GM18508 (cell line): ENCODE results near the gene C4orf36.
"Not testable (repeated sequence)": the region's sequence is repeated elsewhere in the genome, so short reads cannot be mapped to it uniquely, and the experiment has no call there.

Experiments used
- ATAC-seq: cut with Tn5 transposase; IDR thresholded peaks from one replicate; pipeline ENCODE4 v1.9.1; 2021; ENCODE audit warnings: moderate number of reproducible peaks; ENCODE audit not compliant: insufficient read depth, unreplicated experiment

The C4orf36 gene

DNA sequence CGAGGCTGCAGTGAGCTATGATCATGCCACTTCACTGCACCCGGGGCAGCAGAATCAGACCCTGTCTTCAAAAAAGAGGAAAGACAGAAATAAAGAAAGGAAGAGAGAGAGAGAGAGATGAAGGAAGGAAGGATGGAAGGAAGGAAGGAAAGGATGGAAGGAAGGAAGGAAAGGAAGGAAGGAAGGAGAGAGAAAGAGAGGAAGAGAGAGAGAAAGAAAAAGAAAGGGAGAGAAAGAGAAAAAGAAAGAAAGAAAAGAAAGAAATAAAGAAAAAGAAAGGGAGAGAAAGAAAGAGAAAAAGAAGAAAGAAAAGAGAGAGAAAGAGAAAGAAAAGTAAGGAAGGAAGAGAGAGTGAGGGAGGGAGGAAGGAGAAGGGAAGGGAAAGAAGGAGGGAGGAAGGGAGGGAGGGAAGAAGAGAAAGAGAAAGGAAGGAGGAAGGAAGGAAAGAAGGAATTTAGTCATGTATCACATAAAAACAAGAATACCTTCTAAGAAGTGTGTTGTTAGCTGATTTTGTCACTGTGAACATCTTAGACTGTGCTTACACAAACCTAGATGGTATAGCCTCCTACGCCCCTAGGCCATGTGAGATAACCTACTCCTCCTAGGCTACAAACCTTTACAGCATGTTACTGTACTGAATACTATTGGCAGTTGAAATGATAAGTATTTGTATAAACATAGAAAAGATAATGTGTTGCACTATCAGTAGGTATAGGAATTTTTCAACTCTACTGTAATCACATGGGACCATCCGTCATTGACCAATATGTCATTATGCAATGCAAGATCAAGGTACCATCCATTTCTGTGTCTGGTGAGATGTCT, 25.2 kb upstream of the C4orf36 start:
- no peak for ATAC-seq

DNA sequence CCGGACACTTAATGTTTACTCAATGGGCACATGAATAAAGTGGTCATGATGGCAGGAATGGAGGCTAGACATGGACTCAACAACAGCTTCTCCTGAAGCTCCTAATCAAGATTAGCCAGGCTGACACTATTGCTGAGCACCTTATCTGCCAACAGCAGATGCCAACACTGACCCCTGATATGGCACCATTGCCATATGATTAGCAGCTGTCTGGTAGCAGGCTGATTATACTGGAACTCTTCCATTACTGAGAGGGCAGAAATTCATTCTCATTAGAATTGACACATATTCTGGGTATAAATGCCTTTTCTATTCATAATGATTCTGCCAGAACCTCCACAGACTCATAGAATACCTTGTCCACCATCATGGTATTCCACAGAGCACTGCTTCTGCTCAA, 24.2 kb upstream of the C4orf36 start:
- no peak for ATAC-seq

DNA sequence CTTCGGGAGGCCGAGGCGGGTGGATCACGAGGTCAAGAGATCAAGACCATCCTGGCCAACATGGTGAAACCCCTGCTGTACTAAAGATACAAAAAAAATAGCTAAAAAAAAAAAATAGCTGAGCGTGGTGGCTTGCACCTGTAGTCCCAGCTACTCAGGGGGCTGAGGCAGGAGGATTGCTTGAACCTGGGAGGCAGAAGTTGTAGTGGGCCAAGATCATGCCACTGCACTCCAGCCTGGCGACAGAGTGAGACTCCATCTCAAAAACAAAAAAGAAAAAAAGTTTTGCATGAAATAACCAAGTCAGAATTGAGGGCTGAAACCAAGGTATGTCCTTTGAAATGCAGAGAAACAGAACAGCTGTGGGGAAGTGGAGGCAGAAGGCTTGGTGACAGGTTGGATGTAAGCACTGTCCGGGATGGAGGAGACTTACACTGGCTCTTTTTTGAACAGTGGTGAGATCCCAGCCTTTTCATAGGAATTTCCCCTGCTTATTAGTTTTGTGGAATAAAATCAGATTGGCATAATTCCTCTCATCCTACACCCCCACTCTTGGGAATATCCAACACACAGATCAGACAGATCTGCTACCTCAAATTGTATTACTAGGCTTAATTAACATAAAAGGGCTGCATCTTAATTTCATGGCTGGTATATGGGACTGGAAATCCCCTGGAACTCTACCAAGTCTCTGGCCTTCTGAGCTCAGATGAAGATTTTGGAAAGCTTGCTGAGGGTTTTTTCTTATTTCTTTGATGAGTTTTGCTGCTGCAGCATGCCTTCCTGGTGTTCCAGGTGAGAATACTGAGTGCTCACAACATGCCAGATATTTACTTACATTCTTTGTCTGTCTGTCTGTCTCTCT, 18.8 kb upstream of the C4orf36 start:
- ATAC-seq, result no peak

DNA sequence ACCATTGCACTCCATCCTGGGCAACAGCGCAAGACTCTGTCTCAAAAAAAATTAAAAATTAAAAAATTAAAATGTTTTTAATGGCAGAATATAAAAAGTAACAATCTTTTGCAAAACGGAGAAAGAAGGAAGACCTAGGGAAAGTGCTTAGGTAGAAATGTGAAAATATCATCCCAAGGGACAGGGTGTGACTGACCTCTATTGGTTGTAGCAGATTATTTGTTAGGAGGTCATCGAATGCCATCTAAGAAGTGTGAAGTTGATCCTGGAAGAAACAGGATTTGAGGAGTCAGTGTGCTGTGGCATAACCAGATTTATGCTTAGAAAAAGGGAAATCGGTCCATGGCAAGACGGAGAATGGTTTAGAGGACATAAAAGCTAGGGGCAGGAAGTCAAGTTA, 18.1 kb upstream of the C4orf36 start:
- ATAC-seq, result no peak

DNA sequence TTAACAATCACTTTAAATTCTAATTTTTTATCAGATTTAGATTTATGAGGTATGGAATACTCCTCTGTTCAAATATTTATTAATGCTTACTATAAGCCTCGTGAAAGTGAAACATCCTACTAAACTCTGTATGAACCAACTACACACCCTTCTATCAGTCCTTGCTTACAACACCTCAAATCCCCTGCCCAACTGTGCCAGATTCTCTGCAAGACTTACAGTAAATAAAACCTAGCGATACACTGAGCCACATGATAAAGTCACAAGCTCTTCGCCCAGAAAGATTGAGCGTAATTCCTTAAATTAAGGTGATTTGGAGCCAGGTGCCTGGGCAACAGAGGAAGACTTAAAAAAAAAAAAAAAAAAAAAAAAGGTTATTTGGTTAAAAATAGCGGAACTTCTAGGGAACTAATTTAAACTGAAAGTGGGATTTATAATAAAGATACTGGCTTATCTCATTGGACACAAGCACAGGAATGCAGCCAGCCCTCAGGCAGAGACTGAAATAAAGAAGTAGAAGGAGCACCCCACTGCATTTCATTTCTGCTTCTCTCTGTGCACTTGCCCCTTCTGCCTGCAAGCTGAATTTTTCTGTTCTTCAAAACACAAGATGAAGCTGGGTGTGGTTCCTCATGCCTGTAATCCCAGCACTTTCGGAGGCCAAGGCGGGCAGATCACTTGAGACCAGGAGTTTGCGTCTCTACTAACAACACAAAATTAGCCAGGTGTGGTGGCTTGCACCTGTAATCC, 17.5 kb upstream of the C4orf36 start:
- ATAC-seq, result no peak

DNA sequence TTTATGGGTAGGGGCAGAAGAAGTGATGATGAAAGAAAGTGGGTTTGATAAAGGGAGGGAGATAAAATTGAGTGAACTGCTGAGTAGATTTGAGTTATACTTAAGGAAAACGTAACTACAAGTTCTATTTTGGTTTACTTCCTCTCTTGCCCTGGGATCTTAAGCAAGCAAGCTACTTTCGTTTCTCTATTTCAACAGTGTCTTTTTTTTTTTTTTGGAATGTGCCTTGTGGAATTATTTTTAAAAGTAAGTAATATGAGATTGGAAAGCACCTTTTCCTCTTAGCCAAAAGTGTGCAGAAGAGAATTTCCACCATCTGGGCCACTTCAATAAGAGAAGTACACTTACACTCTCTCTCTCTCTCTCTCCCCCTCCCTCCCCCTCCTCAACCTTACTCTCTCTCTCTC, 16.0 kb upstream of the C4orf36 start:
- no peak for ATAC-seq

DNA sequence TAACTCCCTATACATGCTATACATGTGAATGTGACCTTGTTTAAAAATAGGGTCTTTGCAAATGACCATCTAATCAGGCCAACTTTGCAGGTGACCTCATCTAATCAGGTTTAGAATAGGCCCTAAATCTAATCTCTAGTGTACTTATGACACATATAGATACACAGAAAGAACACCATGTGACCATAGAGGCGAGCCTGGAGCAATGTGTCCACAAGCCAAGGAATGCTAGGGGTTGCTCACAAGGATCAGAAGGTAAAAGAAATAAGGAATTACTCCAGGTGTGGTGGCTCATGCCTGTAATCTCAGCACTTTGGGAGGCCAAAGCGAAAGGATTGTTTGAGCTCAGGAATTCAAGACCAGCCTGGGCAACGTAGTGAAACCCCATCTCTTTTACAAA, 9.6 kb upstream of the C4orf36 start:
- no peak for ATAC-seq

DNA sequence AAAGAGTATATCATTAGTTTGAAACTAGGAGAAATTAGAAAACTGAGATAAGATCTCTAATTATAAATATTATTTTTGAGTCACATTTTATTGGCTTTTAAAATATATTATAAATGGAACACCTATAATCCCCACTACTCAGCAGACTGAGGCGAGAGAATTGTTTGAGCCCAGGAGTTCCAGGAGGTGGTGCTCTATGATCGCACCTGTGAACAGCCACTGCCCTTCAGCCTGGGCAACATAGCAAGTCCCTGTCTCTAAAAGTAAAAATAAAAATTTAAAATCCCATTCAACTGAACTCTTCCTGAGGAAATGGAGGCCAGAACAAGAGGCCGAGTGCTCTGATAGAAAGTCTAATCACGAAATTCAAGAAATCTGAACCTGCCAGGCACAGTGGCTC, 6.3 kb upstream of the C4orf36 start:
- ATAC-seq, result no peak

DNA sequence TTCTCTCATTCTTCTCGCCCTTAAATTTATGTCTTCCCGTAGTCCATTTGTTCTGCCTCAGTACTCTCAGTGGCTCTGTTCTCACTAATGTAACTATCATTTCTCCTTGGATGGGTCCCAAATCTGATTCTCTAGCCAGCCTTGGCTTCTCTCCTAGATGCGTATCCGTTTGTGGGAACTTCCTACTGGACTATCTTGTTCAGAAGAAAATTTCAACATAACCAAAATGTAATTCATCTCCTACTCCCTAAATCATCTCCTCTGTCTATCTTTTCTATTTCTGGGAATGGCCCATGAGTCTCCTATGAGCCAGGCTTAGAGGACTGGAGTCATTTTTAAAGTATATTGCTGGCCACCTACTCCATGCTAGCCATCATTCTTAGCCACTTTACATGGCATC, 4.4 kb upstream of the C4orf36 start:
- ATAC-seq, result no peak

DNA sequence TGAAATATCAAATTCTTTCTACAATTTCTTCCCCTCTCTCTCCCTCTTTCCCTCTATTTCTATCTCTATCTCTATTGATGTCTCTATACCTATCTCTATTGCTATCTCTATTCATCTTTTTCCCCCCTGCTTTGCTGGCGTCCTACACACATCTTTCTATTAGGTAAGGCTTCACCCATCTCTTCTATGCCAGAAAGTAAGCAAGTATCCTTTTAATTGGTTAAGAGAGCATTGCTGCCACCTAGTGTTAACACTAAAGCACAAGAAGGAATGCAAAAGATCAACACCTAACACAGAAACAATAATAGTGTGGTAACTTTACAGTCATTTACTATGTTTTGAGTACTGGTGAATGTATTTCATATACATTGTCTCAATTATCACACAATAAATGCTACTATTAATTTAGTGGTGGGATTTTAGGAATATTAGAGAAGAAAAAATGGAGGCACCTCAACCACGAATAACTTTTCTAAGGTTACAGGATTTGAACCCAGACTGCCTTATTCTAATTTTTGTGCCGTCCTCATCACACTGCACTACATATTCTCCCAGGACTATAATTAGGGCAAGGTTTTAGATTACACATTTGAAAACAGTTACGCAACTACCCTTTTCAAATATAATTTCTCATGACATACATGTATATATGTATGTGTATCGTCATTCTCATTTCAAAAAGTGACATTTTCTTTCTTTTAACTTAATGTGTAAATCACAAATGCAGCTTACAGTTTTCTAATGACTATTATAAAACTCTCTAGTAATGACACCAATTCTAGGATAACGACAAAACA, 3.7 kb upstream of the C4orf36 start:
- ATAC-seq, result no peak

DNA sequence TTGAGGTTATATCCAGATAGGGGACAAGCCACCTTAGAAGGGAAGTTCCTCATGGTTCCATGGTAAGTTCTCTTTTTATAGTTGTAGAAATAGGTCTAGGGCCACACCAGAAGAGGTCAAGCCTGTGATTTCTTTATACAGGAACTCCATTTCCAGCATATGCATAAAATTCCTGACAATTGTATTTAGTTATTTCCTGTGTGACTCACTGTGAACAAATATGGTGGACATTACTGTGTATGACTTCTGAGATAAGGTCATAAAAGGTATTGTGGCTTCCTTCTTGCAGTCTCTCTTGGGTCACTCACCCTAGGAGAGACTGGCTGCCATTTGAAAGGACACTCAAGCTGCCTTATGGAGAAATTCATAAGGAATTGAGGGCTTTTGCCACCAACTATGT, 2.2 kb upstream of the C4orf36 start:
- no peak for ATAC-seq

DNA sequence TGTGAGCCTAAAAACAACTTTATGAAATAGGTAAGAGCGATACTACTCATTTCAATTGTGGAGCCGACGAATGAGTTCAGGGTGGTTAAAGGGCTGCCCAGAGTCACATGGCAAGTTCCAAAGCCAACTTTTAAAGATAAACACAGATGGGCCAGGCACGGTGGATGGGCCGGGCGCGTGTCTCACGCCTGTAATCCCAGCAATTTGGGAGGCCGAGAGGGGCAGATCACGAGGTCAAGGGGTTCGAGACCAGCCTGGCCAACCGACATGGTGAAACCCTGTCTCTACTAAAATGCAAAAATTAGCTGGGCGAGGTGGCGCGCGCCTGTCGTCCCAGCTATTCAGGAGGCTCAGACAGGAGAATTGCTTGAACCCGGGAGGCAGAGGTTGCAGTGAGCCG, 914 bp upstream of the C4orf36 start:
- no peak for ATAC-seq

DNA sequence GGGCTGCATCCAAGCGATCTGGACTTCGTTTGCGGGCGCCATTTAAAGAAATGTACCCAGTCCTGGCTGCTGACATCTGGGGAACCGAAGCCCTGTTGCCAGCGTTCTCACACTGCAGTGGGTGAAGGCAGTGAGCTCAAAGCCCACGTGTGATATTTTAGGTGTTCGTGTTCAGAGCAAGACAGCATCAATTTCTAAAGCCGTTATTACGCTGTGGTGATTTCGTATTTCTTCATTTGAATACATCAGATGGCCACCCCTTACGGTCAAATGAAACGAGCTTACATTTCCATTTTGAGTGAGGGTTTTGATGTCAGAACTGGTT, 376 bp upstream of the C4orf36 start:
- ATAC-seq, result no peak

DNA sequence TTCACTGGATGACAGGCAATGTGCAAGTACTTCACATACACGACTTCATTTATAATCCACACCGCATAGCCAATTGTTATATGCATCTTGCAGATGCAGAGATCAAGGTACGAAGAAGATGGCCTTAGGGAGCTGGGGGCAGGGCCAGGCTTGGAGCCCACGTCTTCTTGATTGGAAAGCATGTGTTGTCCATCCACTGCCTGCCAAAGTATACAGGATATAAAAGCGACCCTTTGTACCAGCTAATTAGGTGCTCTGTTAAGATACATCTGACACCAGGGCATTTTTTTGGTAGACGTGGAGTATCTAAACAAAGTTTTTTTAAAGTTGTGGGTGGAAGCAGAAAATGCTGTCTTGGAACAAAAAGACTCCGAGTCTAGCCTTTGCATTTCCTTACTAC, 1.4 kb downstream of the C4orf36 start:
- ATAC-seq, result no peak

DNA sequence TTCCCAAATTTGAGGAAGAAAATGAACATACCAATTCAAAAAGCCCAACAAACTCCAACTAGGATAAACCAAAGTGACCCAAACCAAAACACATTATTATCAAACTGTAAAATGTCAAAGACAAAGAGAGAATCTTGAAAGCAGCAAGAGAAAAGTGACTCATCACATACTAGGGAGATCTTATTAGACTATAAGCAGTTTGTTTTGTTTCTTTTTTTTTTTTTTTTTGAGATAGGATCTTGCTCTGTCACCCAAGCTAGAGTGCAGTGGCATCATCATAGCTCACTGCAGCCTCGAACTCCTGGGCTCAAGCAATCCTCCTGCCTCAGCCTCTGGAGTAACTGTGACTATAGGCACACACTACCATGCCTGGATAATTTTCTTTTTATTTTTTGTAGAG, 12.6 kb downstream of the C4orf36 start:
- ATAC-seq, result no peak

DNA sequence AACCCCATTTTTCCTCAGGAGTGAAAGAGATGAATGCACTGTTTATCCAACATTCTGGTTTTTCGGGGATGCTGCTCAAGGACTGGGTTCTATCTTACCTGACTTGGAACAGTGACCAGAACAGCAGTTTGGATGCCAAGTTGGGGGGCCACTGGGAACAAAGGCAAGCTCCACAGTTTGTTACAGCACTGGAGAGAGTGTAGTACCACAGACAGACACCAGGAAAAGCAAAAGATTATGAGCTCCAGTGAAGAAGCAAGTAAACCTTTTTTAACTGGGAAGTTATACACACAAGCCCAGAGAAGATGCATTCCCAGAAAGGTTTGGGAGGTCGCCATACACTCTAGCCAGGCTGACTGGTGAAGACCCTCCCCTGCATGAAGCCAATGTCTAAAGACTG, 13.6 kb downstream of the C4orf36 start:
- ATAC-seq, result no peak

DNA sequence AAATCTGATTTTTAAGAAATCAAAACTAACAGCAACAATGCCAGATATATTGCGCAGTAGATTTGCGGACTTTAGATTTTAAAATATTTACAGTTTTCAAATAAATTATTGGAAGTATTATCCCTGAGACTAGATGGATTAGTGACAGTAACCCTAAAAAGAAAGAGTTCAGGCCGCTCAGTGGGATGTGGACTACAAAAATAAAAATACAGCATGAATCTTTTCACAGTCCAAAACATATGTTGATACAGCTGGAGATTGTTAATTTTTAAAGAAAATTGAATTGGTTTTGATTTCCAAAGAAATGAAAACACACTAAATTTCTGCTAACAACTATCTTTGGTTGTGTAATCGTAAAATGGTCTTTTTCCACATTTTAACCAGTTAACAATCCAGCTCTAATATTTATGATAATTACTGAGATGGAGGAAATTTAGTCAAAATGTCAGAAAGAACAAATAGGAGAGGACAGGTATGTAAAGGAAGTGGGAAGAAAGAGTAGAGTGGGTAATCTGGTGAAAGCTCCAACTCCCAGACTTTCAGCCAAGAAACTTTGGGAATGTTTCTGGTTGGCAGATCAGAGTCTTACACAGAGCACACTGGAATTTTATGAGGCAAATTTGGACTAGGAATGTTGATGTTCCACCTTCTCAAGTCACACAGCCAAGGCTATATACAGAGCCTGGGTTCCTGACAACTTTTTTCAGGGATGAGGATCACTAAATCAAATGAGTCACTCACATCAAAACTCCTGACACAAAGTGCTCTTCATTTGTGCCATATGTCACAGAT, 15.1 kb downstream of the C4orf36 start:
- no peak for ATAC-seq

DNA sequence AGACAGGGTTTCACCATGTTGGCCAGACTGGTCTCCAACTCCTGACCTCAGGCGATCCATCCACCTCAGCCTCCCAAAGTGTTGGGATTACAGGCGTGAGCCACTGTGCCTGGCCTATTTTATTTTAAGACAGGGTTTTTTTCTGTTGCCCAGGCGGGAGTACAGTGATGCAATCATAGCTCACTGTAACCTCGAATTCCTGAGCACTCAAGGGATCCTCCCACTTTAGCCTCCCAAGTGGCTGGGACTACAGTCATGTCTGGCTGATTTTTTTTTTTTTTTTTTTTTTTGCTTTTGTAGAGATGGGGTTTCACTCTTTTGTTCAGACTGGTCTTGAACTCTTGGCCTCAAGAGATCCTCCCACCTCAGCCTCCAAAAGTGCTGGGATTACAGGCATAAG, 16.8 kb downstream of the C4orf36 start:
- not testable (repeated sequence) for ATAC-seq

DNA sequence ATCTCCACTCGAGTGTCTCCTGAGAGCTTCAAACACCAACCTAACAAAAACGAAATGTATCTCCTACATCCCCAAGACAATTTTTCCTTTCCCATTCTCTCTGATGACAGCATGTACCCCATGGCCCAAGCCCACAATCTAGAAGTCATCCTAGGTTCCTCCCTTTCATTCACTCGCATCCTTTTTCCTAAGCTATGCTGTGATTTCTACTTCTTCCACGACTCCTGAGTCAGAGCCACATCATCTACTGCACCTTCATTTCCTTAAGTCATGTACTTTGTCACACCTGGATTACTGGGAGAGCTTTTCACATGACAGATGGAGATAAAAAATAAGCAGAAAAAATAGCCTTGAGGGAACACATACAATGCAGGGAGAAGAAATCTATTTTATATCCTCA, 20.1 kb downstream of the C4orf36 start:
- no peak for ATAC-seq
